ENCODE data around the gene CPLX3.

The CPLX3 gene

GRCh38 chr15:74847432-74847831 lies 21.0 kb downstream of the CPLX3 start:
- TF ChIP-seq ZFP30 (CRISPR knock-in tag; IDR thresholded peaks at IDR 0.05) = no peak
- TF ChIP-seq ARNTL (CRISPR knock-in tag; IDR thresholded peaks at IDR 0.05; ENCODE audit: borderline replicate concordance, low read depth) = no peak
- TF ChIP-seq SNAI2 (CRISPR knock-in tag; IDR thresholded peaks at IDR 0.05) = no peak
- no peak for TF ChIP-seq CSDC2 (CRISPR knock-in tag; IDR thresholded peaks at IDR 0.05)
- TF ChIP-seq POU6F1 (CRISPR knock-in tag; IDR thresholded peaks at IDR 0.05; ENCODE audit: borderline replicate concordance, low read depth) = no peak
- TF ChIP-seq CREB5 (CRISPR knock-in tag; IDR thresholded peaks at IDR 0.05; ENCODE audit: low read depth) = no peak
- TF ChIP-seq ISL1 (CRISPR knock-in tag; IDR thresholded peaks at IDR 0.05) = no peak
- TF ChIP-seq ZNF70 (CRISPR knock-in tag; IDR thresholded peaks at IDR 0.05) = no peak
- no peak for TF ChIP-seq ZC3H10 (CRISPR knock-in tag; IDR thresholded peaks at IDR 0.05)
- no peak for TF ChIP-seq GLIS3 (CRISPR knock-in tag; IDR thresholded peaks at IDR 0.05)
- no peak for TF ChIP-seq TSHZ2 (CRISPR knock-in tag; IDR thresholded peaks at IDR 0.05)
- no peak for TF ChIP-seq ESRRG (CRISPR knock-in tag; IDR thresholded peaks at IDR 0.05)
- TF ChIP-seq ZNF565 (CRISPR knock-in tag; conservative IDR thresholded peaks at IDR 0.05; ENCODE audit: low read depth) = no peak
- TF ChIP-seq PATZ1 (CRISPR knock-in tag; IDR thresholded peaks at IDR 0.05; ENCODE audit: borderline replicate concordance) = no peak
- no peak for ATAC-seq

- TF ChIP-seq ARNTL (CRISPR knock-in tag; IDR thresholded peaks at IDR 0.05; ENCODE audit: borderline replicate concordance, low read depth) (no peak), PPARA (CRISPR knock-in tag; IDR thresholded peaks at IDR 0.05; ENCODE audit: borderline replicate concordance) (no peak), OSR1 (CRISPR knock-in tag; IDR thresholded peaks at IDR 0.05) (no peak), CSRNP3 (CRISPR knock-in tag; IDR thresholded peaks at IDR 0.05) (no peak), ESRRG (CRISPR knock-in tag; IDR thresholded peaks at IDR 0.05) (no peak), CREB5 (CRISPR knock-in tag; IDR thresholded peaks at IDR 0.05; ENCODE audit: low read depth) (no peak), TCF4 (CRISPR knock-in tag; IDR thresholded peaks at IDR 0.05; ENCODE audit: borderline replicate concordance) (no peak), CSDC2 (CRISPR knock-in tag; IDR thresholded peaks at IDR 0.05) (no peak), ZNF565 (CRISPR knock-in tag; conservative IDR thresholded peaks at IDR 0.05; ENCODE audit: low read depth) (no peak), BACH2 (CRISPR knock-in tag; IDR thresholded peaks at IDR 0.05; ENCODE audit: borderline replicate concordance) (no peak), TOX (CRISPR knock-in tag; IDR thresholded peaks at IDR 0.05; ENCODE audit: borderline replicate concordance) (no peak), ZC3H10 (CRISPR knock-in tag; IDR thresholded peaks at IDR 0.05) (no peak), POU6F1 (CRISPR knock-in tag; IDR thresholded peaks at IDR 0.05; ENCODE audit: borderline replicate concordance, low read depth) (no peak), ISL1 (CRISPR knock-in tag; IDR thresholded peaks at IDR 0.05) (no peak), TSHZ2 (CRISPR knock-in tag; IDR thresholded peaks at IDR 0.05) (no peak), ZFP30 (CRISPR knock-in tag; IDR thresholded peaks at IDR 0.05) (no peak), SNAI2 (CRISPR knock-in tag; IDR thresholded peaks at IDR 0.05) (no peak)
- ATAC-seq = no peak
Observed at GRCh38 chr15:74850393-74850792, 24.0 kb downstream of the CPLX3 start.
